Germinal center (tissue), 1 donor: ENCODE results near the gene MGAT1.
"Not testable (repeated sequence)": the region's sequence is repeated elsewhere in the genome, so short reads cannot be mapped to it uniquely, and the experiment has no call there.

Source experiments
- DNase-seq: peaks from one replicate; pipeline ENCODE4 v3.0.0; 2012; ENCODE audit warnings: mixed read lengths, low spot score

The MGAT1 gene

DNA sequence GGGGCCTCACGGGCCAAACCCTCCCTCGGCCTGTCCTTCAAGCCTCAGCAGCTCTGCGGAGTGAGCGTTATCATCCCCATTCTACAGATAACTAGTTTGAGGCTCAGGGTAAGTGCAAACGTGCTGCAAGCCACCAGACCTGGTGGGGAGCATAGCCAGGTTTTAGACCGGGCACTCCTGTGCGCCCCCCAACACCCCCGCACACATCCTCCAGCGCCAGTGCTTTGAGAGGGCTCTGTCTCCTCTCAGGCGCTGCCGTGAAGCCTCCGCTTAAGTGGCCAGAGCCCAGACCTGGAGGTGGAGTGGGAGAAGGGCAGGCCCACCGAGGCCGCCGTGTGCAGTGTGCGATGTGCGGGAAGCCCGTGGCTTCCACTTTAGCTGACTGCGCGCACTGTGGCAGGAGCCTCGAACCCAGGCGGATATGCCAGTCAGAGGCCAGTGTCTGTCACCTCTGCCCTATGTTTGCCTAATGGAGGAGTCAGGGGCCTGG lies 1.6 kb upstream of the MGAT1 start:
- DNase-seq: no peak

GRCh38 chr5:180803181-180804128 lies 849 bp upstream of the MGAT1 start:
- DNase-seq: peak; percentile 81

DNA sequence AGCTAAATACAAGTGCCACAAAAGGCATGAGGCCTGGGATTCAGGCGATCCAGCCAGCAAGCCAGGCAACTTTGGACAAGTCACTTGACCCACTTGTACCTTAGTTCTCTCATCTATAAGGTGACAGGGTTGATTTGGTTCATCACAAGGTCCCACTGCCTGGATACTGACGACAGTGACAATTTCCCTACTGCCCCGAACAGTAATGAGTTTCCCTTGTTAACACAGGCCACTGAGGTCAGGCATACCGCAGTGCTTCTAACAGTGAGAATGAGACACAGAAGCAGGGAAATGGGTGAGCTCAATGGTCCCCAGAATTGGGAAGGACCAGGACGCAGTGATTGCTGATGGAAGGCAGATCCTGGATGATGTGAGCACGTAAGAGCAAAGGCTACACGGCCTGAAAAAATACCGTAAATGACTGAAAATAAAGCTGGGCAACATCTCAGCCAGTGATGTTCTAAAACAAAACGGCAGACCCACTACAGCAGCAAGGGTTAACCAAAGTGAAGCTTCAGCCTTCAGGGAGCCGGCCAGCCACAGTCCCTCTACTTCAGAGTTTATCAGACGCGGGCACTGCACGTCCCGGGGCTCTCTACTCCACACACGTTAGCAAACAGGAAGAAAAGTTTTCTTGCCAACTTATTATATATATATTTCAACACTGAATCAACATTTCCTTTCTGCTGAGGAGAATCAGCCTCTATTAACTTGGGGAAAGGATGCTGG lies 846 bp downstream of the MGAT1 start:
- no peak for DNase-seq

DNA sequence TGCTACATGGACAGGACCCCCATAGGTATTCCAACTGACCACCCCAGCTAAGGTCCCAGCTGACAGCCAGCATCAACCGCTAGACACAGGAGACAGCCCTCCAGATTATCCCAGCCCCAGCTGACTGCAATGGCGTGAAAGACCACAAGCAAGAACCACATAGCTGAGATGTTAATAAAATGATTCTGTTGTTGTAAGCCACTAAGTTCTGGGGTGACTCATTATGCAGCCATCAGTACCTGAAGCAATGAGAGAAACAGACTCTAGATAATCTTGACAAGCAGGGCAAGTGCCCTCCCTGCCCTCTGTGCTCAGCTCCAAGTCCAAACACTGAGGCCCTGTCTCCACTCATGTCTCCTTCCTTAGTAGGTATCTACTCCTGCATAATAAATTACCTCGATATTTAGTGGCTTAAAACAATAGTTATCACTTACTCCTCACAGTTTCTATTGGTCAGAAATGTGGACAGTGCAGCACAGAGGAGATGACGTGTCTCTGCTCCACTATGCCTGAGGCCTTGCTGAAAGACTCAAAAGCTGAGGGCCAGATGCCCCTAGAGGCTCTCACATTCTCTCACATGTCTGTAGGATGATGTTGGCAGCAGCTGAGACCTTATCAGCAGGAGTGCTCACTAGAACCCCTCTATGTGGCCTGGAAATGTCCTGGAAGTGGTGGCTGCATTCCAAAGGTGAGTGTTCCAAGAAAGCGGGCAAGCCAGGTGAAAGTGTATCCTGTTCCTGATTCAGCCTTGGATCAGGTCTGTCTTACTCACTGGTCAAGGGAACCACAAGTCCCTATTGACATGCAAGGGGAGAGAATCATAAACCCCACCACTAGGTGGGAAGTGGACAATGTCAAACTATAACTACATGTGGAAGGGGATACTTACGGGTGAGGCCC lies 2.5 kb downstream of the MGAT1 start:
- DNase-seq: no peak

GRCh38 chr5:180799194-180799593 lies 3.4 kb downstream of the MGAT1 start:
- DNase-seq: no peak

- DNase-seq: no peak
Observed at GRCh38 chr5:180798193-180798592, 4.4 kb downstream of the MGAT1 start.

- no peak for DNase-seq
Observed at GRCh38 chr5:180797256-180798192, 5.1 kb downstream of the MGAT1 start.

DNA sequence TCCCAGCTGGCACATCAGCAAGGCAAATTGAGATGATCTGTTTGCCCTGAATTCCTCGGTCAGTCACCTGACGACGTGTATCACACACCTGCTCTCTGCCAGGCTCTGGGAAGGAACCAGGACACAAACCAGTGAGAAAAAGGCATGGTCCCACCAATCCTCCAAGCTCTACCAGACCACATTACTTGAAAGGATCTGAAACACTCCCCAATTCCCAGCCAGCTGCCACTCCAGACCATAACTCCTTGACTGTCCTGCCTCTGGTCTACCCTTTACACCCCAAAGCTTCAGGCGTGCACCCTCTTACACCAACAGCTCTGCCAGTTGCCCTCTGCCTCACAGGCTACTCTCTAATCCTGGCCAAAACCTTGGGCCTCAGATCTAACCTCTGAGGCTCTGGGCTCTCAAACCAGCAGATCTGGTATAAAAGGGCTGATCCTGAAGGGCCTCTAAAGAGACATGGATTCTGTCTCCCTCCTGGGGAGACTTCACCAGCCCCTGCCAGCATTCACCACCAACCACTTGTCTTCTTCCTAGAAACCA lies 6.8 kb downstream of the MGAT1 start:
- DNase-seq: no peak

DNA sequence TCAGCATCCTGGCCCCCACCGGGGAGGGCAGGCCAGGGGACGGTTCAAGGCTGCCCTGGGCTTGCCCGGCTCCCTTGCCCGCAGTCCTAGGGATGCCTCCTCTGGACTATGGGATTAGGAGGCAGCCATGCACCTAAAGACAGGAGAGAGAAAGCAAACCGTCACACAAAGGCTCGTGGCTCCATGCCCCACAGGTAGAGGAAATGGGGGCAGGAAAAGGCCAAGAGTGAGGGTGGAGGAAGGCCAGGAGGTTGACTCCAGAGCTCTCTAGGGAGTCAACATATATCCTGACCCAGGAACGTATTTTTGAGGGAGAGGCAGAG lies 9.7 kb downstream of the MGAT1 start:
- DNase-seq: no peak

GRCh38 chr5:180792287-180792964 lies 10.2 kb downstream of the MGAT1 start:
- DNase-seq: no peak

DNA sequence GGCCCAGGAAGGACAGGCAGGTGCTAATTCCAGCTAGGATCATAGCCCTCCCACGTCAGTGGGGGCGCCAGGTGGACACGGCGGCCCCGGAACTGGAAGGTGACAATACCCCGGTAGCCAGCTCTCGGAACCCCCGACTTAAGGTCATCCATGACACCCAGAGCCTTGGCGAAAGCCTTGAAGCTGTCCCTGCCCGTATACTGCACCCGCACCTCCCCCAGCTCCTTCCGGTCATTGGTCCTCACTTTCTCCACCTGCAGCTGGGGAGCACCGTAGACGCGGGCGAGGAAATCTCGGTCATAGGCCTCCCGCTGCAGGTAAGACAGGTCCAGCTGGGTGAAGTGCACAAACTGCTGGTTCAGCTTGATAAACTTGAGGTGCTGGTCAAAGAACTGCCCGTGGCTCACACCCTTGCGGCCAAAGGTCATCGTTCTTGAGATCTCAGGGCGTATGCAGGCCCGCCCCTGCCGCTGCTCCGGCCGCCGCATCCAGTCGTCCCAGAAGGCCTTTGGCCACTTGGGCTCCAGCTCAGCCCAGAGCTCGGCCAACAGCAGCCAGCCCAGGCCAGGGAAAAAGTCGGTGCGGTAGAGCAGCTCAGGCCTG lies 10.9 kb downstream of the MGAT1 start:
- no peak for DNase-seq

DNA sequence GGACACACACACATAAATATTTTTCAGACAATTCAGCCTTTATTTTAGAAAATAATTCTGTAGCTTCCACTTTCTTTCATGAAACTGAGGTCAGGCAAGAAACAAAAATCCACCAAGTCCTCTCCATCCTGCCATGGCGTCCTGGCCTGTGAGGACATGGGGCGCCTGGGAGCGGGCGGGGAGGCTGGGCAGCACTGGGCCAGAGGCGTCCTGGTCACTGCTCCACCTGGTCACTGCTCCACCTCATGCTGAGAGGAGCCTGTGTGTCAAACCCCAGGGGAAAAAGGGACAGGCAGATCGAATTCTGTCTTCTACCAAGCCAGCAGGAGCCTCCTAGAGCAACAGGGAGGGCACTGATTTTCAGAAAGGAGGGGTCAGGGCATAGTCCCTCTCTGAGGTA lies 12.1 kb downstream of the MGAT1 start:
- DNase-seq: no peak

DNA sequence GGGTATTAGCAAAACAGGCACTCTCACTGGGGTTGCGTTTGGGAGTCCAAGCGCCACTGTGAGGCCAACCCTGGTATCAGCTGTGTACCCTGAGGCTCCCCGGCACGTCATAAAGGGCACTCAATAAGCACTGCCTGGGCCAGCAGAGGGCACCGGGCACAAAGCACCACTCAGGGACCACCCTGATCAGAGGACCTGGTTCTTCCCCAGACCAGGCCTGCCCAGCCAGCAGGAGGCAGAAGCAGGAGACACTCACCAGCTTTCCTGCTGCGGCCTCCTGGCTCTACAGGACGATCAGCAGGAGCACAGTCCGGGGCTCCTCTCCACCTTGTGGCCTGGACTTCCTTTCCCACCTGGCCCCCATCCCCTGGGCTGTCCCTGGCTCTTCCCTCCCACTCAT lies 12.6 kb downstream of the MGAT1 start:
- DNase-seq: no peak

- DNase-seq: not testable (repeated sequence)
Observed at GRCh38 chr5:180788651-180789410, 13.8 kb downstream of the MGAT1 start.

DNA sequence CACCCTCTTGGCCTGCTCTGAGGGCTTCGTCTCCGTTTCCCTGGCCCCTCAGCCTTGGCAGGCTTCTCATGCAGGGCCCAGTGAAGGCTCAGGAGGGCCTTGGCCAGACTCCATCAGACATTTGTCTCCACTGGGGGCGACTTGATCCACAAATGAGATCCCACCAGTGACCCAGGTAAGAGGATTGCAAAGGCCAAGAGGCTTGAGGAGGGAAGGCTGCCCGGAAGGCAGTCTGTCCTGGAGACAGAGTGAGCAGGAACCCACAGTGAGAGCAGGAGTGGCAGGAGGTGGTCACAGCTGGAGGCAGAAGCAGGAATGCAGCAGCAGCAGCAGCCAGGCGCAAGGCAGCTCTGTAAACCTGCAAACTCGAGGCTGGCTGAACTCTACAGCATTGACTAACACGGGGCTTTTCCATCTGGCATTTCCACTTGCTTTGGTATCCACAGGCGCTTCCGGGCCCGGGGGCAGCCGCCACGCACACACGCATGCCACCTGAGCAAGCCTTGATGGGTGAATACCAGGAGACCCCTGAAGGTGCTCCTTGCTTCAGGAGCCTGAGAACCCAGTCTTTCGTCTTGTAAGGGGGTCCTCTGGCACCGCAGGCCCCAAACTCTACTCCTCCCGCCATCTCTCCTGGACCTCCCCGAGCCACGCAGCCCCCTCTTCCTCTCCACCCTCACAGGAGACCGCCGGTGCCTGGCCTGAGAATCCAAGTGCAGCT lies 14.7 kb downstream of the MGAT1 start:
- no peak for DNase-seq

GRCh38 chr5:180786531-180787398 lies 15.8 kb downstream of the MGAT1 start:
- no peak for DNase-seq

GRCh38 chr5:180785794-180786221 lies 16.8 kb downstream of the MGAT1 start:
- no peak for DNase-seq
